Endothelial cell (in vitro differentiated cells): ENCODE measurements around the gene AFG3L2. TPM values are rescaled to one million over a fixed set of nuclear protein-coding genes. Genes with fewer than 3 reads are reported as not detected.

Experiments used
- DNase-seq: peaks from one replicate; pipeline ENCODE4 v3.0.0; 2021; ENCODE audit warnings: low spot score
- H3K27ac Mint-ChIP-seq: one replicate; pipeline ENCODE4 v1.8.0; 2021; ENCODE audit warnings: mixed read lengths, inconsistent platforms; ENCODE audit not compliant: unreplicated experiment
- H3K27me3 Mint-ChIP-seq: one replicate; pipeline ENCODE4 v1.8.0; 2021; ENCODE audit warnings: mild to moderate bottlenecking, moderate library complexity, mixed read lengths, inconsistent platforms; ENCODE audit not compliant: unreplicated experiment
- H3K36me3 Mint-ChIP-seq: one replicate; pipeline ENCODE4 v1.8.0; 2021; ENCODE audit warnings: mild to moderate bottlenecking, low read depth, mixed read lengths, inconsistent platforms; ENCODE audit not compliant: unreplicated experiment
- H3K4me1 Mint-ChIP-seq: one replicate; pipeline ENCODE4 v1.8.0; 2021; ENCODE audit warnings: mild to moderate bottlenecking, mixed read lengths, inconsistent platforms; ENCODE audit not compliant: unreplicated experiment
- H3K4me3 Mint-ChIP-seq: one replicate; pipeline ENCODE4 v1.8.0; 2021; ENCODE audit warnings: mild to moderate bottlenecking, mixed read lengths, inconsistent platforms; ENCODE audit not compliant: unreplicated experiment
- H3K9me3 Mint-ChIP-seq: one replicate; pipeline ENCODE4 v1.8.0; 2021; ENCODE audit warnings: mixed read lengths, inconsistent platforms; ENCODE audit not compliant: unreplicated experiment
- long read RNA-seq: library from polyadenylated mRNA; unstranded; transcript quantifications from one replicate; pipeline ENCODE4 v2.0.0, GENCODE V29; 2020; ENCODE audit not compliant: unreplicated experiment
- total RNA-seq: library from RNA; stranded (reverse); fragmentation: NEBNext Ultra II Directional; extraction: Animal tissue kit (Norgen Biotek cat#: 25700); gene quantifications from one replicate; pipeline ENCODE4 v1.2.1, GENCODE V29; 2021; ENCODE audit not compliant: unreplicated experiment
- TF ChIP-seq, protein P1 (sequence below): fragments of 200-600 bp; sonication (generic); IDR thresholded peaks from one replicate; pipeline ENCODE4 v1.5.0; 2021; ENCODE audit warnings: antibody characterized with exemption; ENCODE audit not compliant: unreplicated experiment

The AFG3L2 gene
- 47.7 TPM for total RNA-seq
- long read RNA-seq, transcript AFG3L2-201 (17 exons, 3,247 nt), result major isoform, 26 of 39 reads
- long read RNA-seq, partial matches to known transcripts, result 4 of 39 reads
- long read RNA-seq, other reads (novel, unspliced or antisense), result 9 of 39 reads

DNA sequence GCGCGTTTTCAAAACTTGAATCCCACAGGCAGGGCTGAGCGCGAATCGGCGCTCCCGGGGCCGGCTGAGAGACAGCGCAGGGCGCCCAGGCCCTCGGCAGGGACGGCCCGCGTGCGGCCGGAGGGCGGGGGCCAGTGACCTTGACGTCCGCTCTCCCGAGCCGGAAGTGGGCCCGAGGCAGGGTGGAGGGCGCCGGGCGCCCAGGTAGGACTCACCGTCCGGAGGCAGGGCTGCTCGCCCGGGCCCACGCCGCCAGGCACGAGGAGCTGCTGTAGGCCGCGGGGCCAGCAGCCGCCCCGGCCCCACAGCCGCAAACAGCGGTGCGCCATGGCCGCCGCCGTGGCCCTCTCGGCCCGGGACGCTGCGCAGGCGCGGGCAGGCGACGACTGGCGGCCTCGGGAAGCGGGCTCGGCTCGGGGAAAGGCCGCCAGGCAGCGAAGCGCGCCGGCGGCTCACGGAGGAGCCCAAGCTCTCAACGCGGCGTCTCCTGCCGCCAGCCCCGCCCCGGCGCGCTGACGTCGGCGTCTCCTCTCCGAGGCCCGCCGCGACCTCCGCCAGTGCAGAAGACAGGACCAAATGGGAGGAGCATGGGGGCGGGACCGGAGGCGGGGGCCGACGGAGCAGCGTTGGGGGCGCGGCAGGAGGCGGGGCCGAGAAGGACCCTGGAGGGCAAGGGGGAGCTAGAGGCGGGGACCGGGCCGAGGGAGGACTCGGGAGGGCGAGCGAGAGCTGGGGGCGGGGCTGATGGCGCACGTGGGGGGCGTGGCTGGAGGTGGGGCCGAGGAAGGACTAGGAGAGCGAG lies at the start of gene AFG3L2:
TSS of gene AFG3L2 (minus strand) at position 474 of the 802 bp plus-strand sequence. CDS start at position 329, 145 bp downstream.
- peak; percentile 100 for DNase-seq
- Mint-ChIP-seq H3K27ac (peak within 1 kb of the TSS; percentile 99), H3K4me1 (peaks cover 24% of the 10 kb centered on the region), H3K36me3 (peaks cover 9% of the 10 kb centered on the region), H3K27me3 (peaks cover 9% of the 10 kb centered on the region), H3K9me3 (no peaks in the 10 kb centered on the region), H3K4me3 (peak within 1 kb of the TSS; percentile 96)
- TF ChIP-seq, protein P1, sequence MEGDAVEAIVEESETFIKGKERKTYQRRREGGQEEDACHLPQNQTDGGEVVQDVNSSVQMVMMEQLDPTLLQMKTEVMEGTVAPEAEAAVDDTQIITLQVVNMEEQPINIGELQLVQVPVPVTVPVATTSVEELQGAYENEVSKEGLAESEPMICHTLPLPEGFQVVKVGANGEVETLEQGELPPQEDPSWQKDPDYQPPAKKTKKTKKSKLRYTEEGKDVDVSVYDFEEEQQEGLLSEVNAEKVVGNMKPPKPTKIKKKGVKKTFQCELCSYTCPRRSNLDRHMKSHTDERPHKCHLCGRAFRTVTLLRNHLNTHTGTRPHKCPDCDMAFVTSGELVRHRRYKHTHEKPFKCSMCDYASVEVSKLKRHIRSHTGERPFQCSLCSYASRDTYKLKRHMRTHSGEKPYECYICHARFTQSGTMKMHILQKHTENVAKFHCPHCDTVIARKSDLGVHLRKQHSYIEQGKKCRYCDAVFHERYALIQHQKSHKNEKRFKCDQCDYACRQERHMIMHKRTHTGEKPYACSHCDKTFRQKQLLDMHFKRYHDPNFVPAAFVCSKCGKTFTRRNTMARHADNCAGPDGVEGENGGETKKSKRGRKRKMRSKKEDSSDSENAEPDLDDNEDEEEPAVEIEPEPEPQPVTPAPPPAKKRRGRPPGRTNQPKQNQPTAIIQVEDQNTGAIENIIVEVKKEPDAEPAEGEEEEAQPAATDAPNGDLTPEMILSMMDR, result no peak

DNA sequence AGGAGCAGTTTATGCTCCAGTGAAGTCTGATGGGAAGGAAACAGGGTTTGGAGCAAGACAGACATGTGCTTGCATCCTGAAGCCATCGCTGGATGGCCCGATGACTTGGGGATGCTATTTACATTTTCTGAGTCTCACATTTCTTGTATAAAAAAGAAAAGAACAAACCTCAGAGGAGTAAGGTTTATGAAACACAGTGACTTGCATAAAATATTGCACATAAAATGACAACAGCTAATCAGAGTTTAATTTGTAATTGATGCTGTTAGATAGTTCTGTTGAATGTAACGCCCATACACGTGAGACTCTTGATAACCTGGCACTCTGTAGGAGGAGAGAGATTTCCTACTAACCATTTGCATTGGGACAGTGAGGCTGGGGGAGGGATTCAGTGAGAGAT lies 47.2 kb upstream of the AFG3L2 start:
- no peak for DNase-seq
- Mint-ChIP-seq H3K27ac (no peak overlapping the region), H3K27me3 (peaks cover 9% of the 10 kb centered on the region), H3K4me3 (no peak overlapping the region), H3K36me3 (peaks cover 11% of the 10 kb centered on the region), H3K4me1 (no peaks in the 10 kb centered on the region), H3K9me3 (no peaks in the 10 kb centered on the region)
- TF ChIP-seq, protein P1, result no peak

DNA sequence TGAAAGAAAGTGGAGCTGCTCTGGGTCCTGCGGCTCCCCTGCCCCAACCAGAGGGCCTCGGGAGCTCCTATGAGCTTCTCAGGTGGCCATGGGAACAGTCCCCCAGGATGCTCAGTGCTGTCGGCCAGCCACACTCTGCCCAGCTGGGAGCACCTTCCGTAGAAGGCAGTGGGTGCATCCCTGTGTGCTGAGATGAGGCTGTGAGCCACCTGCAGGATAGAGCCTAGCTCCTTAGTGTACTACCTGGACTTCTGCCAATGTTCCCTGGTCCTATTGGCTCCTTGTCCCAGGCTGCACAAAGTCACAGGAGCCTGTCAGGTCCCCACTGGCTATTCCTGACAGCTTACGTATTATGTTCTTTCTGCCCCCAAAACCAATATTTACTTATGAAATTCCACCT lies 46.8 kb upstream of the AFG3L2 start:
- Mint-ChIP-seq H3K27me3 (peaks cover 9% of the 10 kb centered on the region), H3K9me3 (no peaks in the 10 kb centered on the region), H3K27ac (no peak overlapping the region), H3K4me1 (no peaks in the 10 kb centered on the region), H3K36me3 (peaks cover 11% of the 10 kb centered on the region), H3K4me3 (no peak overlapping the region)
- TF ChIP-seq, protein P1, result no peak
- DNase-seq, result no peak

DNA sequence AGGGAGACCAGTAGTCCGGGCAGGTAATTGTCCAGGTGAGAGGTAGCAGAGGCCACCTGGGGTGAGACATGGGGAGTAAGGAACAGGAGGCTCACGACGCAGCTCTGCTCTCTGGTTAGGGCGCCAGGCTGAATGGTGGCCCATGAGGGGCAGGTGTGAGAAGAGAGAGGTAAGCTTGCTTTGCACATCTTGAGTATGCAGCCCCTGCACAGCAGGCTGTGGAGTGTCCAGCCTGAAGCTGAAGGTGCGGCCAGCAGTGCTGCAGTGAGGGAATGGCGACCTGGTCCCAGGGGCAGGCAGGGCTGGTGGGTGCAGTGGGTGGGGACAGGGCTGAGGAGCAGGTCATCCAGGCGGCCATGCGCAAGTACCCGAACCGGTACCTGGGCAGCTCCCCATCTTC lies 46.4 kb upstream of the AFG3L2 start:
- DNase-seq, result no peak
- Mint-ChIP-seq H3K27me3 (peaks cover 9% of the 10 kb centered on the region), H3K4me3 (no peak overlapping the region), H3K9me3 (no peaks in the 10 kb centered on the region), H3K36me3 (peaks cover 7% of the 10 kb centered on the region), H3K27ac (no peak overlapping the region), H3K4me1 (no peaks in the 10 kb centered on the region)
- TF ChIP-seq, protein P1, result no peak

GRCh38 chr18:12422936-12423335 lies 45.9 kb upstream of the AFG3L2 start:
- Mint-ChIP-seq H3K36me3 (peaks cover 5% of the 10 kb centered on the region), H3K27ac (no peak overlapping the region), H3K9me3 (no peaks in the 10 kb centered on the region), H3K4me3 (no peak overlapping the region), H3K27me3 (peaks cover 9% of the 10 kb centered on the region), H3K4me1 (no peaks in the 10 kb centered on the region)
- TF ChIP-seq, protein P1, result no peak
- DNase-seq, result no peak
